ENCODE results near the gene CCDC70.

The CCDC70 gene

GRCh38 chr13:51910508-51910907 lies 48.7 kb downstream of the CCDC70 start:
- DNase-seq (ENCODE audit: low read depth), result no peak

DNA sequence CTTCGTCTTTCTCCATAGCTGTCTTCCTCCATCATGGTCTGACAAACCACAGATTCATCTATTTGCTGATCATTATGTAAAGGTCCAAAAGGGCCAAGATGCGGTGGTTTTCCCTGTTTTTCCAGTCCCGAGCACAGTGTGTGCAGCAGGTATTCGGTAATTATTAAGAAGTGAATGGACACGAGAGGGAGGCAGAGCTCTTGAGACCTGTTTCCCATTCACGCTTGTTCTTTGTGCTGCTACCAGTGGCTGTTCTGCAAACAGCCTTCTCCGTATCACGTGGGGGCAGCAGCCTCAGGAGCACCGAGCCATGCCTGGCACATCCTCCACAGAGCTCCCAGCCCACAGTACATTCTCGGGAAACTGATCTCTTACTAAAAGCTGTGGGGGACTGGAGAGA lies 50.3 kb downstream of the CCDC70 start:
- DNase-seq (ENCODE audit: low read depth), result no peak

- no peak for DNase-seq (ENCODE audit: low read depth)
Measured at GRCh38 chr13:51912511-51913225, 50.9 kb downstream of the CCDC70 start.

GRCh38 chr13:51913421-51914136 lies 51.8 kb downstream of the CCDC70 start:
- no peak for DNase-seq (ENCODE audit: low read depth)

DNA sequence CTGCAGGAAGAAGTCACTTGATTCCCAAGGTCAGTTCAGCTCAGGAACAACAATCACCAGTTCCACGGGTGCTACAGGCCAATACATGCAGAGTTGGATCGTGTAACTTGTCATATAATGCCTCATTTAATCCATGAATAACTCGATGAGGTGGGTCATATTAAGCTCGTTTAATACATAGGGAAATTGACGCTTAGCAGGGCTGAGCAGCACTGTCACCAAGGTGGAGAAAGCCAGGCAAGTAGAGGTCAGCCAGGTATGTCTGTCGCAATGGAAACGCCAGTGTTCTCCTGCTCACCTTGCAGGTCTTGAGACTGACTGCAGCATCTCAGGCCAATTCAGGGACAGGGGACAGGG lies 52.3 kb downstream of the CCDC70 start:
- DNase-seq (ENCODE audit: low read depth), result no peak

Data from stimulated activated CD8-positive, alpha-beta memory T cell treated with anti-CD3 and anti-CD28 coated beads, Interleukin-12 subunit alpha, Interleukin-12 subunit beta, amount 100 ng/mL, for 4 hours (primary cell).